Measurements from ENCODE around the gene CPVL.

- no peak for TF ChIP-seq CTCF (IDR thresholded peaks at IDR 0.05)
- no peak for TF ChIP-seq ZFX (IDR thresholded peaks at IDR 0.05; ENCODE audit: borderline replicate concordance)
These were observed 16.2 kb upstream of the CPVL start for GRCh38 chr7:29162577-29162976.
